H1 (cell line): Measurements from ENCODE around the gene ALOX5AP. TPM values are rescaled to one million over a fixed set of nuclear protein-coding genes. Genes with fewer than 3 reads are reported as not detected.

ENCODE experiments used
- CTCF ChIA-PET: fragments of 300-600 bp; sonication (Branson Sonifier 250); formaldehyde crosslinking; loops from one replicate; lab custom pipeline; 2021; ENCODE audit not compliant: partially characterized antibody; lab: Charles Lee
- POLR2A ChIA-PET: fragments of 300-600 bp; sonication (Branson Sonifier 250); formaldehyde crosslinking; loops from one replicate; lab custom pipeline; 2021; ENCODE audit warnings: inconsistent platforms; ENCODE audit not compliant: partially characterized antibody; lab: Charles Lee
- DNase-seq, 2 experiments: peaks; one replicate each; pipeline versions ENCODE4 v3.0.0 to v3.0.0-alpha.2; 2010 to 2022; ENCODE audit warnings: low spot score in 2 of 2, low read depth in 1 of 2, mixed read lengths in 1 of 2
- FAIRE-seq: peaks from 2 replicates; lab custom pipeline; 2011; peaks lifted over from hg19 to GRCh38; lab: Jason Lieb, UNC
- H2AFZ ChIP-seq: 2 replicates; pipeline ENCODE4 v1.8.1; 2012; ENCODE audit warnings: low read length, inconsistent platforms
- H2AK5ac ChIP-seq: 2 replicates; pipeline ENCODE4 v1.6.1; 2013; ENCODE audit warnings: low read depth, low read length
- H2BK120ac ChIP-seq: replicated peaks from 2 replicates; pipeline ENCODE3; 2013; ENCODE audit warnings: low read depth, low read length, inconsistent platforms
- H2BK12ac ChIP-seq: 2 replicates; pipeline ENCODE4 v1.6.1; 2013; ENCODE audit warnings: low read depth, low read length
- H2BK15ac ChIP-seq: 2 replicates; pipeline ENCODE4 v1.6.1; 2013; ENCODE audit warnings: low read length
- H2BK20ac ChIP-seq: 2 replicates; pipeline ENCODE4 v1.6.1; 2013; ENCODE audit warnings: low read length
- H2BK5ac ChIP-seq: 2 replicates; pipeline ENCODE4 v1.6.1; 2013; ENCODE audit warnings: low read depth, low read length
- H3K14ac ChIP-seq: 2 replicates; pipeline ENCODE4 v1.6.1; 2013; ENCODE audit warnings: inconsistent platforms; ENCODE audit not compliant: insufficient read length
- H3K18ac ChIP-seq: 2 replicates; pipeline ENCODE4 v1.6.1; 2013; ENCODE audit warnings: low read length; ENCODE audit errors: extremely low read depth
- H3K23ac ChIP-seq: 2 replicates; pipeline ENCODE4 v1.6.1; 2013; ENCODE audit warnings: inconsistent platforms; ENCODE audit not compliant: insufficient read length
- H3K23me2 ChIP-seq: 2 replicates; pipeline ENCODE4 v1.6.1; 2013; ENCODE audit warnings: low read depth, low read length
- H3K27ac ChIP-seq: 2 replicates; pipeline ENCODE4 v1.6.1; 2011; ENCODE audit warnings: low read depth, low read length, inconsistent platforms
- H3K27me3 ChIP-seq, 4 experiments: replicated peaks in 1 of 4; 1 replicate in 1 of 4; 2 replicates in 3 of 4; pipeline versions ENCODE4 v1.6.1 to v1.8.1; 2011 to 2013; ENCODE audit warnings: low read length in 3 of 4, mild to moderate bottlenecking in 3 of 4, inconsistent platforms in 2 of 4, mixed read lengths in 2 of 4, moderate library complexity in 1 of 4; ENCODE audit not compliant: control insufficient read depth in 3 of 4, insufficient read depth in 3 of 4; ENCODE audit errors: extremely low read depth in 1 of 4
- H3K36me3 ChIP-seq, 4 experiments: 2 replicates each; pipeline versions ENCODE4 v1.6.1 to v1.8.1; 2011 to 2013; ENCODE audit warnings: mild to moderate bottlenecking in 4 of 4, low read length in 3 of 4, moderate library complexity in 2 of 4, control low read depth in 1 of 4, inconsistent platforms in 1 of 4; ENCODE audit not compliant: insufficient read depth in 4 of 4, control insufficient read depth in 2 of 4
- H3K4ac ChIP-seq: replicated peaks from 2 replicates; pipeline ENCODE3; 2013; ENCODE audit warnings: low read length, low read depth, mixed read lengths, inconsistent platforms; ENCODE audit not compliant: insufficient read length
- H3K4me1 ChIP-seq, 4 experiments: replicated peaks in 1 of 4; 1 replicate in 1 of 4; 2 replicates in 3 of 4; pipeline versions ENCODE4 v1.6.1 to v1.8.1; 2011 to 2013; ENCODE audit warnings: low read length in 3 of 4, inconsistent platforms in 2 of 4, mixed read lengths in 1 of 4; ENCODE audit not compliant: insufficient read depth in 4 of 4, control insufficient read depth in 3 of 4
- H3K4me2 ChIP-seq, 2 experiments: 2 replicates each; pipeline versions ENCODE4 v1.6.1 to v1.8.1; 2011 to 2013; ENCODE audit warnings: low read depth in 2 of 2, low read length in 2 of 2, control low read depth in 1 of 2, inconsistent platforms in 1 of 2, mild to moderate bottlenecking in 1 of 2; ENCODE audit not compliant: insufficient read depth in 1 of 2
- H3K4me3 ChIP-seq, 4 experiments: fragments of 200-600, 300-600 bp in 1 of 4; sonication (generic), shearing (Covaris generic), sonication (Bioruptor Twin) in 1 of 4; 2 replicates each; pipeline versions ENCODE4 v1.5.1 to v1.8.1; 2011 to 2016; ENCODE audit warnings: low read length in 4 of 4, low read depth in 3 of 4, control low read depth in 2 of 4, inconsistent platforms in 2 of 4, mild to moderate bottlenecking in 2 of 4, mixed read lengths in 1 of 4, moderate library complexity in 1 of 4; ENCODE audit not compliant: insufficient read depth in 2 of 4; ENCODE audit errors: extremely low read depth in 1 of 4
- H3K56ac ChIP-seq: replicated peaks from 2 replicates; pipeline ENCODE3; 2013; ENCODE audit warnings: low read depth, mild to moderate bottlenecking, mixed read lengths, low read length, inconsistent platforms; ENCODE audit not compliant: insufficient read length
- H3K79me1 ChIP-seq: 2 replicates; pipeline ENCODE4 v1.6.1; 2013; ENCODE audit warnings: low read depth, low read length, control low read depth
- H3K79me2 ChIP-seq, 2 experiments: 2 replicates each; pipeline versions ENCODE4 v1.6.1 to v1.8.1; 2012 to 2013; ENCODE audit warnings: low read length in 2 of 2, mild to moderate bottlenecking in 2 of 2, inconsistent platforms in 1 of 2; ENCODE audit not compliant: insufficient read depth in 2 of 2, control insufficient read depth in 1 of 2
- H3K9ac ChIP-seq, 4 experiments: replicated peaks in 1 of 4; 1 replicate in 1 of 4; 2 replicates in 3 of 4; pipeline versions ENCODE4 v1.6.1 to v1.8.1; 2011 to 2013; ENCODE audit warnings: low read depth in 3 of 4, low read length in 3 of 4, control low read depth in 2 of 4, mild to moderate bottlenecking in 2 of 4, moderate library complexity in 2 of 4, inconsistent platforms in 1 of 4; ENCODE audit errors: extremely low read depth in 1 of 4
- H3K9me3 ChIP-seq, 2 experiments: 2 replicates each; pipeline versions ENCODE4 v1.6.1 to v1.8.1; 2012 to 2013; ENCODE audit warnings: mild to moderate bottlenecking in 2 of 2, moderate library complexity in 2 of 2, control low read depth in 1 of 2, inconsistent platforms in 1 of 2, low read depth in 1 of 2, low read length in 1 of 2, mixed read lengths in 1 of 2; ENCODE audit not compliant: insufficient read depth in 2 of 2
- H4K20me1 ChIP-seq, 2 experiments: replicated peaks in 1 of 2; 2 replicates each; pipeline versions ENCODE3 to v1.8.1; 2011 to 2013; ENCODE audit warnings: inconsistent platforms in 2 of 2, low read length in 2 of 2, mild to moderate bottlenecking in 1 of 2; ENCODE audit not compliant: insufficient read depth in 2 of 2, control insufficient read depth in 1 of 2
- H4K5ac ChIP-seq: 2 replicates; pipeline ENCODE4 v1.6.1; 2013; ENCODE audit warnings: low read length, low read depth, mixed read lengths, inconsistent platforms; ENCODE audit not compliant: insufficient read length
- H4K8ac ChIP-seq: 2 replicates; pipeline ENCODE4 v1.8.0; 2013; ENCODE audit warnings: mild to moderate bottlenecking, moderate library complexity, low read length, inconsistent platforms; ENCODE audit not compliant: insufficient read depth; ENCODE audit errors: extremely low read depth
- H4K91ac ChIP-seq: replicated peaks from 2 replicates; pipeline ENCODE3; 2013; ENCODE audit warnings: low read length, mixed read lengths, inconsistent platforms; ENCODE audit not compliant: insufficient read length
- BCL11A ChIP-seq, 2 experiments: IDR thresholded peaks; one replicate each; pipeline ENCODE4 v1.6.1; 2011; ENCODE audit warnings: low read depth in 2 of 2, low read length in 2 of 2, mild to moderate bottlenecking in 2 of 2
- CBX8 ChIP-seq: fragments of 300-800, 300-1000 bp; sonication (generic); IDR thresholded peaks from 2 replicates; pipeline ENCODE4 v1.7.1; 2016; ENCODE audit warnings: low read depth, low read length, borderline replicate concordance
- CHD2 ChIP-seq: IDR thresholded peaks from 2 replicates; pipeline ENCODE4 v1.6.1; 2012; ENCODE audit warnings: low read length, improper control_type of control experiment
- FOSL1 ChIP-seq: IDR thresholded peaks from 2 replicates; pipeline ENCODE4 v1.6.1; 2011; ENCODE audit warnings: mild to moderate bottlenecking, low read depth, low read length, moderate library complexity; ENCODE audit not compliant: insufficient read depth
- KDM1A ChIP-seq: fragments of 200-600, 300-600 bp; sonication (generic); IDR thresholded peaks from 2 replicates; pipeline ENCODE4 v1.7.1; 2016; ENCODE audit warnings: mild to moderate bottlenecking, low read length, borderline replicate concordance
- MAFK ChIP-seq: IDR thresholded peaks from 2 replicates; pipeline ENCODE4 v1.6.1; 2012; ENCODE audit warnings: low read depth, mild to moderate bottlenecking, improper control_type of control experiment, low read length
- NANOG ChIP-seq: IDR thresholded peaks from 2 replicates; pipeline ENCODE4 v1.6.1; 2011; ENCODE audit warnings: low read length, low read depth, mild to moderate bottlenecking, inconsistent platforms; ENCODE audit not compliant: insufficient read depth, poor library complexity, severe bottlenecking
- POLR2A ChIP-seq, 2 experiments: IDR thresholded peaks; 1 replicate in 1 of 2; 2 replicates in 1 of 2; pipeline ENCODE4 v1.6.1; 2011; ENCODE audit warnings: low read depth in 2 of 2, low read length in 2 of 2, mild to moderate bottlenecking in 2 of 2; ENCODE audit errors: control extremely low read depth in 1 of 2
- POLR2AphosphoS5 ChIP-seq: IDR thresholded peaks from 2 replicates; pipeline ENCODE4 v1.6.1; 2011; ENCODE audit warnings: low read depth, low read length
- RFX5 ChIP-seq: IDR thresholded peaks from 2 replicates; pipeline ENCODE4 v1.6.1; 2011; ENCODE audit warnings: low read depth, low read length, improper control_type of control experiment, borderline replicate concordance
- SAP30 ChIP-seq: fragments of 300-600 bp; sonication (generic); IDR thresholded peaks from 2 replicates; pipeline ENCODE4 v1.7.1; 2012; ENCODE audit warnings: low read length, moderate library complexity, mild to moderate bottlenecking, inconsistent platforms; ENCODE audit not compliant: insufficient read depth, insufficient replicate concordance
- SRF ChIP-seq: IDR thresholded peaks from 2 replicates; pipeline ENCODE4 v1.6.1; 2011; ENCODE audit warnings: mild to moderate bottlenecking, low read depth, low read length, moderate library complexity
- TAF1 ChIP-seq: IDR thresholded peaks from 2 replicates; pipeline ENCODE4 v1.6.1; 2011; ENCODE audit warnings: mild to moderate bottlenecking, low read depth, low read length
- TEAD4 ChIP-seq: IDR thresholded peaks from 2 replicates; pipeline ENCODE4 v1.6.1; 2012; ENCODE audit warnings: low read depth, low read length, inconsistent platforms, mixed read lengths
- ZNF274 ChIP-seq: IDR thresholded peaks from 2 replicates; pipeline ENCODE4 v1.7.0; 2012; ENCODE audit warnings: low read length, borderline replicate concordance; ENCODE audit errors: extremely low read depth
- WGBS, 2 experiments: shearing (Covaris generic) in 1 of 2; methylation state at CpG; one replicate each; pipeline versions ENCODE4 v1.1.6 to v1.1.7; 2013 to 2015; ENCODE audit warnings: low lambda C conversion rate in 2 of 2, mixed read lengths in 2 of 2, inconsistent platforms in 1 of 2, low coverage in 1 of 2, missing lambda C conversion rate in 1 of 2; ENCODE audit not compliant: insufficient replicate concordance in 2 of 2, insufficient coverage in 1 of 2, insufficient read length in 1 of 2; ENCODE audit errors: extremely low coverage in 1 of 2, missing lambda C conversion rate in 1 of 2; 5-methylcytosine and 5-hydroxymethylcytosine counted together
- polyA plus RNA-seq, 7 experiments: library from polyadenylated mRNA; depleted of rRNA in 3 of 7; stranded (reverse) in 5 of 7; unstranded in 2 of 7; fragments of >200 nt in 5 of 7; fragments of 200-250 nt in 2 of 7; gene quantifications; 1 replicate in 5 of 7; 2 replicates in 1 of 7; 4 replicates in 1 of 7; pipeline versions ENCODE4 v1.2.1 to v1.2.3, GENCODE V29; 2011 to 2013; ENCODE audit warnings: missing spikeins in 2 of 7, mixed read lengths in 2 of 7
- total RNA-seq: library from RNA; stranded (reverse); fragmentation: NEBNext Ultra II Directional; extraction: Animal tissue kit (Norgen Biotek cat#: 25700); gene quantifications from 2 replicates; pipeline ENCODE4 v1.2.1, GENCODE V29; 2021
- TF ChIP-seq, protein P1 (sequence below): IDR thresholded peaks from 2 replicates; pipeline ENCODE4 v1.6.1; 2012; ENCODE audit warnings: inconsistent platforms

The ALOX5AP gene
- total and polyA plus RNA-seq, 2 of the 8 experiments (the other 6 are each of a cell fraction or from before 2014, with no cell fraction given), result not detected

GRCh38 chr13:30776661-30777060 lies 41.3 kb downstream of the ALOX5AP start:
- DNase-seq (no peak), FAIRE-seq (no peak)
- Histone ChIP-seq H3K23me2 (no peaks in the 10 kb centered on the region; the same call in 1 of the 2 replicates), H2BK120ac (no peak overlapping the region), H3K9me3 (no peaks in the 10 kb centered on the region), H3K4me1 (peaks cover 0 to 5% (median 3%) of the 10 kb centered on the region in 4 experiments; a peak in 4 of 7 replicates), H3K4me2 (no peak overlapping the region), H2BK12ac (no peak overlapping the region), H3K14ac (no peak overlapping the region), H3K79me1 (no peaks in the 10 kb centered on the region), H4K8ac (no peak overlapping the region), H4K20me1 (no peaks in the 10 kb centered on the region), H2AFZ (no peak overlapping the region), H2BK20ac (no peak overlapping the region), H4K91ac (no peak overlapping the region), H2BK15ac (no peak overlapping the region), H3K18ac (no peak overlapping the region), H3K36me3 (no peaks in the 10 kb centered on the region), H3K23ac (no peak overlapping the region), H3K4ac (no peak overlapping the region), H3K79me2 (no peaks in the 10 kb centered on the region), H3K56ac (no peak overlapping the region), H2AK5ac (no peak overlapping the region), H3K27ac (no peak overlapping the region), H2BK5ac (no peak overlapping the region), H4K5ac (no peak overlapping the region), H3K27me3 (no peaks in the 10 kb centered on the region), H3K4me3 (no peak overlapping the region), H3K9ac (no peak overlapping the region)
- CTCF ChIA-PET, result no interaction called here
- POLR2A ChIA-PET, result no interaction called here
- WGBS, 2 experiments, result 94% methylated on average over 2 of the region's 2 CpGs; no CpG with 5 or more reads in 1 of the 2 experiments
- TF ChIP-seq TAF1 (no peak), MAFK (no peak), POLR2AphosphoS5 (no peak), CBX8 (no peak), SRF (no peak), BCL11A (IDR thresholded peaks at IDR 0.05; ENCODE audit: low read depth in 2 of 2, low read length in 2 of 2) (no peak), TEAD4 (no peak), CHD2 (no peak), ZNF274 (no peak), RFX5 (no peak), SAP30 (no peak), POLR2A (IDR thresholded peaks at IDR 0.05; ENCODE audit: control extremely low read depth in 1 of 2, low read depth in 2 of 2, low read length in 2 of 2) (no peak), NANOG (no peak), FOSL1 (no peak), KDM1A (no peak)
- TF ChIP-seq, protein P1, sequence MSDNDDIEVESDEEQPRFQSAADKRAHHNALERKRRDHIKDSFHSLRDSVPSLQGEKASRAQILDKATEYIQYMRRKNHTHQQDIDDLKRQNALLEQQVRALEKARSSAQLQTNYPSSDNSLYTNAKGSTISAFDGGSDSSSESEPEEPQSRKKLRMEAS, result no peak
